ENCODE data around the gene COL20A1.

COL20A1 gene

GRCh38 chr20:63374504-63374903, 81.5 kb downstream of the COL20A1 start:
- TF ChIP-seq CTCF (IDR thresholded peaks at IDR 0.05): no peak

GRCh38 chr20:63375438-63375837, 82.5 kb downstream of the COL20A1 start:
- no peak for TF ChIP-seq CTCF (IDR thresholded peaks at IDR 0.05)

GRCh38 chr20:63376283-63377250, 83.6 kb downstream of the COL20A1 start:
- TF ChIP-seq CTCF (IDR thresholded peaks at IDR 0.05): no peak

- TF ChIP-seq CTCF (IDR thresholded peaks at IDR 0.05): no peak
Measured at GRCh38 chr20:63377256-63377941, 84.4 kb downstream of the COL20A1 start.

- TF ChIP-seq CTCF (IDR thresholded peaks at IDR 0.05): no peak
Measured at GRCh38 chr20:63377951-63378381, 85.0 kb downstream of the COL20A1 start.

- TF ChIP-seq CTCF (IDR thresholded peaks at IDR 0.05): no peak
Measured at GRCh38 chr20:63378626-63379025, 85.6 kb downstream of the COL20A1 start.

GRCh38 chr20:63379296-63379695, 86.3 kb downstream of the COL20A1 start:
- TF ChIP-seq CTCF (IDR thresholded peaks at IDR 0.05): no peak
